ENCODE measurements around the gene PPIE.

- TF ChIP-seq CTCF (IDR thresholded peaks at IDR 0.05), result no peak
- TF ChIP-seq POLR2A (IDR thresholded peaks at IDR 0.05), result no peak
Observed at GRCh38 chr1:39700348-39700747, 38.3 kb upstream of the PPIE start.

Data from prostate gland (tissue), 2 donors.